ENCODE data around the gene SYNDIG1. TPM values are rescaled to one million over a fixed set of nuclear protein-coding genes. Genes with fewer than 3 reads are reported as not detected.

The SYNDIG1 gene
- polyA plus RNA-seq, 4 donors: 0.90 to 2.0 (median 1.9) TPM; not detected in 1

GRCh38 chr20:24607402-24607801 is 138.0 kb downstream of the SYNDIG1 start:
- Histone ChIP-seq H3K27me3 (ENCODE audit: control insufficient read depth in 3 of 3, insufficient read depth in 3 of 3, low read length in 3 of 3) (no peaks in the 10 kb centered on the region), H3K4me1 (ENCODE audit: control insufficient read depth in 3 of 3, insufficient read depth in 2 of 3, low read depth in 1 of 3, low read length in 2 of 3) (no peaks in the 10 kb centered on the region), H3K27ac (ENCODE audit: low read depth in 1 of 3, low read length in 2 of 3) (no peak overlapping the region), H3K9me3 (ENCODE audit: control insufficient read depth in 2 of 2, insufficient read depth in 1 of 2, low read depth in 1 of 2, low read length in 1 of 2) (no peaks in the 10 kb centered on the region), H3K4me3 (ENCODE audit: low read depth in 1 of 3, low read length in 3 of 3) (no peak overlapping the region), H3K36me3 (ENCODE audit: control insufficient read depth in 3 of 3, insufficient read depth in 2 of 3, low read depth in 1 of 3, low read length in 3 of 3) (no peaks in the 10 kb centered on the region)
- DNase-seq: no peak
- WGBS, 3 donors: 85 to 91% (median 88%) methylated on average over 12 of the region's 12 CpGs
- FAIRE-seq: no peak

GRCh38 chr20:24608926-24609667 is 139.7 kb downstream of the SYNDIG1 start:
- Histone ChIP-seq H3K27me3 (ENCODE audit: control insufficient read depth in 3 of 3, insufficient read depth in 3 of 3, low read length in 3 of 3) (no peaks in the 10 kb centered on the region), H3K9me3 (ENCODE audit: control insufficient read depth in 2 of 2, insufficient read depth in 1 of 2, low read depth in 1 of 2, low read length in 1 of 2) (no peaks in the 10 kb centered on the region), H3K4me1 (ENCODE audit: control insufficient read depth in 3 of 3, insufficient read depth in 2 of 3, low read depth in 1 of 3, low read length in 2 of 3) (no peaks in the 10 kb centered on the region), H3K4me3 (ENCODE audit: low read depth in 1 of 3, low read length in 3 of 3) (no peak overlapping the region), H3K27ac (ENCODE audit: low read depth in 1 of 3, low read length in 2 of 3) (no peak overlapping the region), H3K36me3 (ENCODE audit: control insufficient read depth in 3 of 3, insufficient read depth in 2 of 3, low read depth in 1 of 3, low read length in 3 of 3) (no peaks in the 10 kb centered on the region)
- DNase-seq (no peak), FAIRE-seq (no peak)
- WGBS, 3 donors: 75 to 78% (median 77%) methylated on average over 9 of the region's 9 CpGs

- DNase-seq (no peak), FAIRE-seq (no peak)
- Histone ChIP-seq H3K4me3 (ENCODE audit: low read depth in 1 of 3, low read length in 3 of 3) (no peak overlapping the region), H3K9me3 (ENCODE audit: control insufficient read depth in 2 of 2, insufficient read depth in 1 of 2, low read depth in 1 of 2, low read length in 1 of 2) (no peaks in the 10 kb centered on the region), H3K27ac (ENCODE audit: low read depth in 1 of 3, low read length in 2 of 3) (no peak overlapping the region), H3K4me1 (ENCODE audit: control insufficient read depth in 3 of 3, insufficient read depth in 2 of 3, low read depth in 1 of 3, low read length in 2 of 3) (no peaks in the 10 kb centered on the region), H3K36me3 (ENCODE audit: control insufficient read depth in 3 of 3, insufficient read depth in 2 of 3, low read depth in 1 of 3, low read length in 3 of 3) (no peaks in the 10 kb centered on the region), H3K27me3 (ENCODE audit: control insufficient read depth in 3 of 3, insufficient read depth in 3 of 3, low read length in 3 of 3) (no peaks in the 10 kb centered on the region)
- WGBS, 3 donors: 14 to 43% (median 17%) methylated on average over 2 of the region's 2 CpGs
Measured at GRCh38 chr20:24609757-24610156, 140.3 kb downstream of the SYNDIG1 start.

GRCh38 chr20:24610341-24611115 is 141.1 kb downstream of the SYNDIG1 start:
- H3K9me3 ChIP-seq (ENCODE audit: control insufficient read depth in 2 of 2, insufficient read depth in 1 of 2, low read depth in 1 of 2, low read length in 1 of 2): no peaks in the 10 kb centered on the region
- WGBS, 3 donors: 72 to 79% (median 75%) methylated on average over 16 of the region's 16 CpGs

GRCh38 chr20:24611360-24612140 is 142.1 kb downstream of the SYNDIG1 start:
- 81 to 91% (median 82%) methylated on average over 5 of the region's 5 CpGs for WGBS, 3 donors
- Histone ChIP-seq H3K4me3 (ENCODE audit: low read depth in 1 of 3, low read length in 3 of 3) (no peak overlapping the region), H3K27ac (ENCODE audit: low read depth in 1 of 3, low read length in 2 of 3) (no peak overlapping the region), H3K4me1 (ENCODE audit: control insufficient read depth in 3 of 3, insufficient read depth in 2 of 3, low read depth in 1 of 3, low read length in 2 of 3) (no peaks in the 10 kb centered on the region), H3K36me3 (ENCODE audit: control insufficient read depth in 3 of 3, insufficient read depth in 2 of 3, low read depth in 1 of 3, low read length in 3 of 3) (no peaks in the 10 kb centered on the region), H3K9me3 (ENCODE audit: control insufficient read depth in 2 of 2, insufficient read depth in 1 of 2, low read depth in 1 of 2, low read length in 1 of 2) (no peaks in the 10 kb centered on the region), H3K27me3 (ENCODE audit: control insufficient read depth in 3 of 3, insufficient read depth in 3 of 3, low read length in 3 of 3) (no peaks in the 10 kb centered on the region)
- DNase-seq (no peak), FAIRE-seq (no peak)

More at GRCh38 chr20:24610341-24611115, 141.1 kb downstream of the SYNDIG1 start:
- FAIRE-seq: no peak
- Histone ChIP-seq H3K27me3 (ENCODE audit: control insufficient read depth in 3 of 3, insufficient read depth in 3 of 3, low read length in 3 of 3) (no peaks in the 10 kb centered on the region), H3K4me3 (ENCODE audit: low read depth in 1 of 3, low read length in 3 of 3) (no peak overlapping the region), H3K27ac (ENCODE audit: low read depth in 1 of 3, low read length in 2 of 3) (no peak overlapping the region), H3K36me3 (ENCODE audit: control insufficient read depth in 3 of 3, insufficient read depth in 2 of 3, low read depth in 1 of 3, low read length in 3 of 3) (no peaks in the 10 kb centered on the region), H3K4me1 (ENCODE audit: control insufficient read depth in 3 of 3, insufficient read depth in 2 of 3, low read depth in 1 of 3, low read length in 2 of 3) (no peaks in the 10 kb centered on the region)
- DNase-seq: no peak

GRCh38 chr20:24612799-24613775 is 143.7 kb downstream of the SYNDIG1 start:
- WGBS, 3 donors: 83 to 87% (median 84%) methylated on average over 16 of the region's 16 CpGs
- no peaks in the 10 kb centered on the region for H3K4me1 ChIP-seq (ENCODE audit: control insufficient read depth in 3 of 3, insufficient read depth in 2 of 3, low read depth in 1 of 3, low read length in 2 of 3)
- no peaks in the 10 kb centered on the region for H3K9me3 ChIP-seq (ENCODE audit: control insufficient read depth in 2 of 2, insufficient read depth in 1 of 2, low read depth in 1 of 2, low read length in 1 of 2)
- no peak overlapping the region for H3K4me3 ChIP-seq (ENCODE audit: low read depth in 1 of 3, low read length in 3 of 3)
- H3K27ac ChIP-seq (ENCODE audit: low read depth in 1 of 3, low read length in 2 of 3): no peak overlapping the region
- H3K36me3 ChIP-seq (ENCODE audit: control insufficient read depth in 3 of 3, insufficient read depth in 2 of 3, low read depth in 1 of 3, low read length in 3 of 3): no peaks in the 10 kb centered on the region
- FAIRE-seq: no peak
- no peaks in the 10 kb centered on the region for H3K27me3 ChIP-seq (ENCODE audit: control insufficient read depth in 3 of 3, insufficient read depth in 3 of 3, low read length in 3 of 3)
- DNase-seq: no peak

- WGBS, 3 donors: 60 to 73% (median 64%) methylated on average over 1 of the region's 1 CpG
- H3K27ac ChIP-seq (ENCODE audit: low read depth in 1 of 3, low read length in 2 of 3): no peak overlapping the region
- no peak for DNase-seq
- H3K4me1 ChIP-seq (ENCODE audit: control insufficient read depth in 3 of 3, insufficient read depth in 2 of 3, low read depth in 1 of 3, low read length in 2 of 3): no peaks in the 10 kb centered on the region
- FAIRE-seq: no peak
- no peaks in the 10 kb centered on the region for H3K27me3 ChIP-seq (ENCODE audit: control insufficient read depth in 3 of 3, insufficient read depth in 3 of 3, low read length in 3 of 3)
- H3K4me3 ChIP-seq (ENCODE audit: low read depth in 1 of 3, low read length in 3 of 3): no peak overlapping the region
- H3K9me3 ChIP-seq (ENCODE audit: control insufficient read depth in 2 of 2, insufficient read depth in 1 of 2, low read depth in 1 of 2, low read length in 1 of 2): no peaks in the 10 kb centered on the region
- H3K36me3 ChIP-seq (ENCODE audit: control insufficient read depth in 3 of 3, insufficient read depth in 2 of 3, low read depth in 1 of 3, low read length in 3 of 3): no peaks in the 10 kb centered on the region
Measured at GRCh38 chr20:24614341-24614740, 144.9 kb downstream of the SYNDIG1 start.

Measured in small intestine (tissue), 7 donors.